Stimulated activated memory B cell treated with anti-CD40 and anti-IgM and Interleukin-4, amounts not matched to agents 10 μg/mL and 1 μg/mL and 100 μg/mL, for 72 hours (primary cell): ENCODE results near the gene DCST2.

Source experiments
- ATAC-seq: fragments of 150-1000 bp; cut with Tn5 transposase; 2 replicates; pipeline ENCODE4 v1.10.0; 2021
- H3K27ac Mint-ChIP-seq: one replicate; pipeline ENCODE4 v1.8.0; 2022; ENCODE audit warnings: mild to moderate bottlenecking, mixed read lengths
- H3K27me3 Mint-ChIP-seq: one replicate; pipeline ENCODE4 v1.8.0; 2022; ENCODE audit warnings: mixed read lengths
- H3K36me3 Mint-ChIP-seq: one replicate; pipeline ENCODE4 v1.8.0; 2022; ENCODE audit warnings: mixed read lengths
- H3K4me1 Mint-ChIP-seq: one replicate; pipeline ENCODE4 v1.8.0; 2022; ENCODE audit warnings: mixed read lengths
- H3K4me3 Mint-ChIP-seq: one replicate; pipeline ENCODE4 v1.8.0; 2022; ENCODE audit warnings: mild to moderate bottlenecking, moderate library complexity, mixed read lengths
- H3K9me3 Mint-ChIP-seq: one replicate; pipeline ENCODE4 v1.8.0; 2022; ENCODE audit warnings: mixed read lengths

The DCST2 gene

DNA sequence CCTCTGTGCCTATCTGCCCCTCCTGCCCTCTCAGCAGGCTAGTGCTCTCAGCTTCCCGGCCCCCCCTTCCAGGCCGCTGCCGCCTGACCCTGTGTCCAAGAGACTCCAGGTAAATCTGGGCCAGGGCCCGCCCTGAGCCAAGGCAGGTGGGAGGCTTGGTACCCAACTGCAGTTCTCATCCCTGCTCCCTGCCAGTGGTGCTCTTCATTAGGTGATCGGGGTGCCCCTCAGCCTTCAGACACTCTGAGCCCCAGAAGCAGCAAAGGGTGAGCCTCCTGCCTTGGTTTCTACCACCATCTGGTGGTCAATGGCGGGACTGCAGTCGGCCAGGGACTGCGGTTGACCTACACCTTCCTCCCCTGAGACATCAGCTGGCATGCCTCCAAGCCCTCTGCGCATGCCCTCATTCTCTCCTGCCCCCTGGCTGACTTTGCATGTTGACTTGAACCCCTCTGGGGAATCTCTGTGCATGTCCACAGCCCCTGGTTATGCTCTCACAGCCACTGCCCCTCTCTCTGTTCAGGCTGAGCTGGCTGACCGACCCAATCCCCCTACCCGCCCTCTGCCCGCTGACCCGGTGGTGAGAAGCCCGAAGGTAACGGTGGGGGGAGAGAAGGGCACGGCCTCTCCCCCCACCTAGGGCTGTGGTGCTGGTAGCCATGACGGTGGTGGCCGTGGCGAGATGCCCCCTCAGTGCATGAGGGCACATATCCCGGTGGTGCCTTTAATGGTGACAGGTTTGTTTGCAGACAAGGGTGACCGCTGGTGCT lies 28.0 kb upstream of the DCST2 start:
- no peak overlapping the region for H3K27ac Mint-ChIP-seq
- H3K9me3 Mint-ChIP-seq: no peaks in the 10 kb centered on the region
- H3K4me3 Mint-ChIP-seq: peak overlapping the region; percentile 37
- H3K27me3 Mint-ChIP-seq: no peaks in the 10 kb centered on the region
- peaks cover 17% of the 10 kb centered on the region for H3K36me3 Mint-ChIP-seq
- ATAC-seq: peak; percentile 74
- H3K4me1 Mint-ChIP-seq: peaks cover 46% of the 10 kb centered on the region

DNA sequence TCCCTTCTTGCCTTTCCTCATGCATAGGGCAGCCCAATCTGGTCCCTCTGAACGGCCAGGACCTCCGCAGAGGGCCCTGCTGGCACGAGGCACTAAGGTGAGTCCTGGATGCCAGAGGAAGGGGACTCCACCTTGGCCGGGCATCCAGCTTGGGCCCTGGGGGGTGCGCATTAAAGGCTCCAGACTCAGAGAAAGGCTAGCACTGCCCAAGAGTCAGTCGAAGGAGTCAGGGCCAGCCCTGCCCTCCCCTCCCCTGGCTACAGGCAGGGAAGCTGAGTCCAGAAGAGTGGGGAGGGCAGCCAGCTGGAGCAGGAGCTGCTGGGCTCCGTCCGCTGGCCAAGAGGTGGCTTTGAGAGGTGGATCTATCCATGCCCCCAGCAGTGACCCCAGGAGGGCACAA lies 27.2 kb upstream of the DCST2 start:
- Mint-ChIP-seq H3K4me3 (no peak overlapping the region), H3K27ac (no peak overlapping the region), H3K9me3 (no peaks in the 10 kb centered on the region), H3K4me1 (peaks cover 38% of the 10 kb centered on the region), H3K27me3 (no peaks in the 10 kb centered on the region), H3K36me3 (peaks cover 19% of the 10 kb centered on the region)
- ATAC-seq: no peak

DNA sequence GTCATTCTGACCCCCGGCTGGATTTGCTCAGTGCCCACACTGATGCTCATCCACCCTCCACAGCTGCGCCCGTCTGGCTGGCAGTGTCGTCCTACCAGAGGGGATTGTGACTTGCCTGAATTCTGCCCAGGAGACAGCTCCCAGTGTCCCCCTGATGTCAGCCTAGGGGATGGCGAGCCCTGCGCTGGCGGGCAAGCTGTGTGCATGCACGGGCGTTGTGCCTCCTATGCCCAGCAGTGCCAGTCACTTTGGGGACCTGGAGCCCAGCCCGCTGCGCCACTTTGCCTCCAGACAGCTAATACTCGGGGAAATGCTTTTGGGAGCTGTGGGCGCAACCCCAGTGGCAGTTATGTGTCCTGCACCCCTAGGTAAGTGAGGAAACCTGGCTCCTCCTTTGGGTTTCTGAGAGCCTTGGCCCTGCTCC lies 24.2 kb upstream of the DCST2 start:
- Mint-ChIP-seq H3K4me1 (peaks cover 24% of the 10 kb centered on the region), H3K27me3 (no peaks in the 10 kb centered on the region), H3K27ac (no peak overlapping the region), H3K36me3 (peaks cover 20% of the 10 kb centered on the region), H3K4me3 (no peak overlapping the region), H3K9me3 (no peaks in the 10 kb centered on the region)
- no peak for ATAC-seq

DNA sequence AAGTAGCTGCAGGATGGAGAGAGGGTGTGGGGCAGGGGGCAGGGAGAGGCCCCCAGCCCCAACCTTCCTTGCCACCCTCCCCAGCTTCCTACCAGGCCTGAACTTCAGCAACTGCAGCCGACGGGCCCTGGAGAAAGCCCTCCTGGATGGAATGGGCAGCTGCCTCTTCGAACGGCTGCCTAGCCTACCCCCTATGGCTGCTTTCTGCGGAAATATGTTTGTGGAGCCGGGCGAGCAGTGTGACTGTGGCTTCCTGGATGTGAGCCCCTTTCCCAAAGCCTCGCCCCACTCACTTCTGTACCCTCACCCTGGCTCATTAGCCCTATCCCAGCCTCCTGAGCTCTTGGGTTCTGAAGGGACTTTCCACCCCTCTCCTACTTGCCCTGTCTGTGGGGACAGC lies 23.5 kb upstream of the DCST2 start:
- H3K36me3 Mint-ChIP-seq: peaks cover 20% of the 10 kb centered on the region
- ATAC-seq: no peak
- H3K27ac Mint-ChIP-seq: no peak overlapping the region
- peaks cover 24% of the 10 kb centered on the region for H3K4me1 Mint-ChIP-seq
- no peak overlapping the region for H3K4me3 Mint-ChIP-seq
- H3K9me3 Mint-ChIP-seq: no peaks in the 10 kb centered on the region
- H3K27me3 Mint-ChIP-seq: no peaks in the 10 kb centered on the region

DNA sequence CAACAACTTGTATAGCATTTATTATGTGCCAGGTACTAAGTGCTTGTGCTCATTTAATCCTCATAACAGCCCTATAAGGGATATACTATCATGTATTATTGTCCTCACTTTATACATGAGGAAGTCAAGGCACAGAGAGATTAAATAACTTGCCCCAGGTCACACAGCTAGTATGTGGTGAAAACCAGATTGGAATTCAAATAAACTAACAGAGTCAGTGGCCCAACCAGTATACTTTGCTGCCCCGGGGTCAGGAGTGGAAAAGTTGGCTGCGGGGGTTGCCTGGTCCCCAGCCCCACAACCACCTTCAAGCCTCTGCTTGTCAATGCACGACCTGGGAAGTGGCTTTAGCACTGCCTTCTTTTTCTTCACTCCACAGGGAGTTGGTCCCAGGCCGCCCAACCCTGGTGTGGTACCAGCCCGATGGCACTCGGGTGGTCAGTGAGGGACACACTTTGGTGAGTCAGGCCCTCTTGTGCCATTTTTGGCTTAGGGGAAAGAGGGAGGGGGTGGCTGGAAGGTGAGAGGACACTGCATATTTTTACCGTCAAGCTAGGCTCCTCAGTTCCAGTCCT lies 20.0 kb upstream of the DCST2 start:
- Mint-ChIP-seq H3K36me3 (peaks cover 10% of the 10 kb centered on the region), H3K4me1 (peaks cover 34% of the 10 kb centered on the region), H3K27me3 (no peaks in the 10 kb centered on the region), H3K4me3 (no peak overlapping the region), H3K27ac (no peak overlapping the region), H3K9me3 (no peaks in the 10 kb centered on the region)
- ATAC-seq: no peak

DNA sequence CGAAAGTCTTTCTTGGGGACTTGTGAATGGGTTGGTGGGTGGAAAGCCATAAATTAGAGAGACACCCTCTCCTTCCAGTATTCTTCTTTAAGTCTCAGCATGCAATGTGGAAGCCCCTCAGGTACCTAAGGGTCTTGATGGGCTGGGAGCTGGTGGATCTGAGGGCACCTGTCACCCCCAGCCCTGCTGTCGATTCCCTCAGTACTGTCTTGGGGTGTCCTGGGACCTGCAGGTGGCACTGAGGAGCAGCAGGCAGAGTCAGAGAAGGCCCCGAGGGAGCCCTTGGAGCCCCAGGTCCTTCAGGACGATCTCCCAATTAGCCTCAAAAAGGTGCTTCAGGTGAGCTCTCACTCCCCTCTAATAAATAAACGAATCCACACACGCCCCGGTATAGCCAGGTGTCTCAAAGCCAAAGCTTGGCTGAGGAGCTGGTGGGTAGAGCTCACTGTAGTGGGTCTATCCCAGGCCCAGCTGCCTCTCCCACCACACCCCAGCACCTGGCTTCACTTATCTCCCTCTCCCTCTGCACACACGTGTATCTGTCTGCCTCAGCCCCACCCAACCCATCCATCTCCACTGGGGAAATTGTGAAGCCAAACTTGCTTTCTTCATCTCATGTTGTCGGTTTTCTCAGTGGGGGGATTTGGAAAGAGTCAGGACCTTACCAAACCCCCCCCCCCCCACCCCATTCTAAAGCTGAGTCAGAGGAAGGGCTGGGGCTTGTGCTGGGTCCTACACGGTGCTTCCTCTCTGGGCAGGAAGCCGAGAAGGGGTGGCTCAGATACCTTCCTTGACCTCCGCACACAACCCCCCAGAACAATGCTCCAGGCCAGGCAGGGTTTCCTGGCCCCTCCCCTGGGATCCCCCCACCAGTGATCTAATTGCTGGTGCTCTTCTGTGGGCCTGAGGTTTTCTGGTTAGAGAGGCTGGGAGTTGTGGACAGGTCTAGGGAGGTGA lies 19.1 kb upstream of the DCST2 start:
- Mint-ChIP-seq H3K4me1 (peaks cover 34% of the 10 kb centered on the region), H3K36me3 (peaks cover 10% of the 10 kb centered on the region), H3K27ac (peak overlapping the region; percentile 7), H3K4me3 (peak overlapping the region; percentile 75), H3K9me3 (no peaks in the 10 kb centered on the region), H3K27me3 (no peaks in the 10 kb centered on the region)
- no peak for ATAC-seq

DNA sequence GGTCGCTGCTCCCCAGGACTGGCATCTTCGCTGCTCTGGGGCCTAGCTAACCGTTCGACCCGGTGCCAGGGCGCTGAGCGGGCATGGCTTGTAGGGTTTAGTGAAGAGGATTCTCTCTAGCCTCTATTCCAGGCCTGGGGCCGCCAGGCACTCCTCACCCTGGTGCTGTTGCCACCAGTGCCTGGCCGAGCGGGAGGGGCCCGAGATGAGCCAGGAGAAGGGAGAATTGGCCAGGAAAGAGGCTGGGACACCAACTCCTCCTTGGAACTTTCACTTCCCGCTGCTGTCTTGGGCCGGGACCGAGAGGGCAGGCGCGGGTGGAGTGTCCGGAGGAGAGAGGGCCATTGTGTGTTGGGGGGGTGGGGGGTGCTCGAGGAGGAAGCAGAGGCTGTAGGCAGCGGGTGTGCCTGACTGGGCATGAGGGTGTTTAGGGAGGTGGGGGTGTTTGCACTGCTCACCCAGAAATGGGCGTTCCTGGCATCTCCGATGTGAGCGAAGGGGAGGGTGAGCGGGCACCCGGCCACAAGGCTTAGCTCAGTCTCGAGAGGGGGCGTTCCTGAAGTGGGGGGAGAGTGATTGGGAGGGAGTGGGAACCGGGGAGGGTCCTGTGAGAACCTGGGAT lies 18.3 kb upstream of the DCST2 start:
- Mint-ChIP-seq H3K9me3 (no peaks in the 10 kb centered on the region), H3K27me3 (no peaks in the 10 kb centered on the region), H3K4me3 (peak overlapping the region; percentile 75), H3K36me3 (peaks cover 10% of the 10 kb centered on the region), H3K4me1 (peaks cover 34% of the 10 kb centered on the region), H3K27ac (peak overlapping the region; percentile 7)
- ATAC-seq: peak; percentile 46

DNA sequence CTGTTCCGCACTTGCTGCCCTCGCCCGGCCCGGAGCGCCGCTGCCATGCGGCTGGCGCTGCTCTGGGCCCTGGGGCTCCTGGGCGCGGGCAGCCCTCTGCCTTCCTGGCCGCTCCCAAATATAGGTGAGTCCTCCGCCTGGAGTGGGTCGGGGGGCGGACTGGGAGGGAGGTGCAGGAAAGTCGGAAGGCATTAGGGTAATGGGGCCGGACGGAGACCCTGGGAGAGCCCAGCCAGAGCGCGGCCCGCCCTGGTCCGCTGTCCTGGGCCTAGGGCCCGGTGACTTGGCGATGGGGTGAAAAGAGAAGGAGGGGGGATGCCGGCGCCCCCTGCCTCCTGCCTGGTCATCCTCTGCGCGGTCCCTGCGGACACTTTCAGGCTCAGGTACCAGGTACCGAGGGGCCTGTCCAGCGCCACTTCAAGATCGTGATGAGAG lies 17.8 kb upstream of the DCST2 start:
- Mint-ChIP-seq H3K4me3 (peak overlapping the region; percentile 75), H3K27ac (peak overlapping the region; percentile 7), H3K27me3 (no peaks in the 10 kb centered on the region), H3K4me1 (peaks cover 34% of the 10 kb centered on the region), H3K9me3 (no peaks in the 10 kb centered on the region), H3K36me3 (peaks cover 7% of the 10 kb centered on the region)
- no peak for ATAC-seq

DNA sequence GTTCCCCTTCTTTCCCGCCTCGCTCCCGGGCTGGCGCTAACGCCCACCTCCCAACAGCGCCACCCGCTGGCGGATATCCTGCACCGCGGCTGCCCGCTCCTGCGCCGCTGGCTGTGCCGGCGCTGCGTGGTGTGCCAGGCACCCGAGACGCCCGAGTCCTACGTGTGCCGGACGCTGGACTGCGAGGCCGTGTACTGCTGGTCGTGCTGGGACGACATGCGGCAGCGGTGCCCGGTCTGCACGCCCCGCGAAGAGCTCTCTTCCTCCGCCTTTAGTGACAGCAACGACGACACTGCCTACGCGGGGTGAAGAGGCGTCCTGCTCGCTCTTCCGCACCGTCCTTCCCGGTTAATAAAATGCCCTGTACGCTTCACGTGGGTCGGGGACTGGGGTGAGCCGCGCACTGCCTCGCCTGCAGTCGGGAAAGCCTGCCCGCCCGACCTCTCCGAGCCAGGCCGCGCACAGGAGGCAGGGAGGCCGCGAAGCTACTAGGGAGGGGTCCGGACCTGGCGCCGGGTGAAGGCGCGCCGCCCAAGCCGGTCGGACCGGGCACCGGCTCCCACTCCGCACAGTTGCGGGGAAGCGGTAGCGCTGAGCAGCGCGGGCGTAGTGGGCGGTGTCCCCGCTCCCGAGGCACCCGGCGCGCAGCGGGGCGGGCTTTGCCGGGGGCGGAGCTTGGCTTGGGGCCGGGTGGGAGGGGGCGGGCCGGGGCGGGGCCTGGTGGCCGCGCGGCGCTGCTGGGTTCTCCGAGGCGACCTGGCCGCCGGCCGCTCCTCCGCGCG lies 17.2 kb upstream of the DCST2 start, which contains the start of gene ADAM15:
ADAM15 (plus strand) TSS at position 757 of the 782 bp plus-strand sequence. CDS start 71 bp downstream, outside the sequence.
- no peaks in the 10 kb centered on the region for H3K9me3 Mint-ChIP-seq
- H3K4me1 Mint-ChIP-seq: peaks cover 34% of the 10 kb centered on the region
- H3K4me3 Mint-ChIP-seq: peak within 1 kb of the TSS; percentile 85
- ATAC-seq: peak; percentile 88
- no peaks in the 10 kb centered on the region for H3K27me3 Mint-ChIP-seq
- H3K27ac Mint-ChIP-seq: peak within 1 kb of the TSS; percentile 61
- H3K36me3 Mint-ChIP-seq: peaks cover under 1% of the 10 kb centered on the region

DNA sequence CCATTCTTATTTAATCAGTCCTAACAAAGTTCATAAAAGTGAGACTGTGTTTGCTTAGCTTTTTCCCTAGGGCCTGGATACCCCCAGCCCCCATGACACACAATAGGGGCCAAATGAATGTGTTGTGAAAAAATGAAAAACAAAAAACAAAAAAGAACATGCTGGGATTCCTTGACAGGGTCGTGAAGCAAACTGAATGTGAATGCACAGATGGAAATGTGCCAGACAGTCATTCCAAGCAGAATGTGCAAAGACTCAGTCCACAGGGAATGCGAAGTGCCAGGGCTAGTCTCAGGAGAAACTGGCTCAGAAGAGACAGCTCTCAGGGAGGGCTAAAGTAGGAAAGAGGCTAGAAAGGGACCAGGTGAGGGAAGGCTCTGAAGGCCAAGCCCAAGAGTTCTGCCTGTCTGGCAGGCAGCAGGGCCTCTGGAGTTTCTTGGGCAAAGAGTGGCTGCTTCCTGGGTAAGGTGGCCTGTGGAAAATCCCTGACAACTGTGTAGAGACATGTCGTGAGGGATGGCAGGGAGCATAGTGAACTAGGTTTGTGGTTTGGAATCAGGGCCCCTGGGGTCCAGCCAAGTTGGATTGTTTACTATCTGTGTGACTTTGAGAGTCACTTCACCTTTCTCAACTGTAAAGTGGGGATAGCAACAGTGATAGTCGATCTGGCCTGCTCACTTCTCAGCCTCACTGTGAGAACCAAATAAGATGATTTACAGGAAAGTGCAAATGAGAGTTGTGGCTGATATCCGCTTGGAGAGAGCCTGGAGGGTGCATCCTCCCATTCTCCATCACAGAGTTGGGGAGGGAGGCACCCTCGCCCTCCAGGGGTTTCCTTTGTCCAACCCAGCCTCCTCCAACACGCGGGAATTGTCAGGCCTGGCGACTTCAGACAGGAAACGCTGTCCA lies 16.3 kb upstream of the DCST2 start:
- H3K4me3 Mint-ChIP-seq: peak overlapping the region; percentile 85
- H3K27ac Mint-ChIP-seq: peak overlapping the region; percentile 22
- H3K9me3 Mint-ChIP-seq: no peaks in the 10 kb centered on the region
- H3K27me3 Mint-ChIP-seq: no peaks in the 10 kb centered on the region
- H3K36me3 Mint-ChIP-seq: no peaks in the 10 kb centered on the region
- ATAC-seq: no peak
- peaks cover 38% of the 10 kb centered on the region for H3K4me1 Mint-ChIP-seq

DNA sequence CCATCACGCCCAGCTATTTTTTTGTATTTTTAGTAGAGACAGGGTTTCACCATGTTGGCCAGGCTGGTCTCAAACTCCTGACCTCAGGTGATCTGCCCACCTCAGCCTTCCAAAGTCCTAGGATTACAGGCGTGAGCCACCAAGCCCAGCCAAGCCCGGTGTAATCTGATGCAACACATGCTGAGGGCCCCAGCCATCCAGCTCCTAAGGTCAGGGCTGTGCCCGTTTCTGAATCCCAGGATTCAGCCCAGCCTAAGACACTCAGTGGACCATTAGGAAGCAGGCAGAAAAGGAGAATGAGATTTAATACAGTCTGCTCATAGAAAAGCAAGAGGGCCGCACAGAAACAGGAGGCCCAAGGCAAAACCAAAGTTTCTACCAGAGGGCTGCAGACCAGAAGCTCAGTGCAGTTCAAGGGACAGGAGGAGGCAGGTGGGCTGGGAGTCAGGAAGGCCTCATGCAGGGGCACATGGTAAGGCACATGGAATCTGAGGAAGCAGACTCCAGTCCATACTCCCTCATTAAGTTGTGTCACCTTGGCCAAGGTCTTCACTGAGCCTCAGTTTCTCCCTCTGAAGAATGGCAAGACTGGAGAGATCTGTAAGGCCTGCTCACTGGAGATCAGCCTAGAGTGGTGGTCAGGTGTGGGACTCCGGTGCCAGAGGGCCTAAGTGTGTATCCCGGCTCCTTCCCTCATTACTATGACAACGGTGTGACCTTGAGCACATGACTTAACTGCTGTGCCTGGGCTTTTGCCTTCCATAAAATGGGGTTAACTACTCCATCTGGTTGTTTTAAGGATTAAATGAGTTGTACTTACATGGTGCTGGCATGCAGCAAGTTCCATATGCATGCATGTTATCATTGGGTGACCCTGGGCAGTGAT lies 15.1 kb upstream of the DCST2 start:
- H3K36me3 Mint-ChIP-seq: no peaks in the 10 kb centered on the region
- ATAC-seq: no peak
- no peaks in the 10 kb centered on the region for H3K27me3 Mint-ChIP-seq
- no peaks in the 10 kb centered on the region for H3K9me3 Mint-ChIP-seq
- peaks cover 44% of the 10 kb centered on the region for H3K4me1 Mint-ChIP-seq
- no peak overlapping the region for H3K4me3 Mint-ChIP-seq
- H3K27ac Mint-ChIP-seq: no peak overlapping the region

DNA sequence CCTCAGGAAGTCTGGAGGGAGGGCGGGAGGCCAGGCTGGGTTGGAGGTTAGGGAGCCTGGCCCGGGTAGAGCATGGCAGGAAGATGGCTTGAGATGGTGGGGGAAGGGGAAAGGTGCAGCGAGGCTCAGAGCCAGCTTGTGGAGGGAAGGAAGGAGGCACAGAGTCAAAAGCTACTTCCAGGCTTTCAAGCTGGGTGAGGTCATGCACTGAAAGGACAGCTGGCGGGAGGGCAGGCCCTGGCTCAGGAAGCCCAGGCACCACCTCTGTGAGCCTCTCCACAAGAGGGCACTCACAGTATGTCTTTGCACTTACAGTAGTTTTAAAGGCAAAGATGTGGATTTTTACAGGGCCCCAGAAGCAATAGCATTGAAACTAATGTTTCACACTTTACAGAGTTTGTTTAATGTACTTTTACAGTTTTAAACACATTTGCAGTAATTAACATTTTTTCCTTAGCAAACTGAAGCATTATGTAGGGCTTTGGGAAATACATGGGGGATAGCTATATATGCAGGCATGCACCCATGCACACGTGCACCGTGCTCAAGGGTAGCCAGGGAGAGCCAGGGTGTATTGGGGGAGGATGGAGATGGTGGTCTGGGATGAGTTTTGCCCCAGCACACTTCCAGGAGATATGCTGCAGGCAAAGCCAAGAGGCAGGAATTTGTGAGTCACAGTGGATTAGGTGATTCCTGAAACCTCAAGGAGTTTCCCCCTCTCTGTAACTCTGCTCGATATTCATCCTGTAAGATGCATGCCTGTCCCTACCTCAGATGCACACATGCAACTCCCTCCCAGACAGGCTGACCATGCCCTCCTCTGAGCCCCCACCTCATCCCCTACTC lies 11.5 kb upstream of the DCST2 start:
- H3K4me3 Mint-ChIP-seq: no peak overlapping the region
- peaks cover 16% of the 10 kb centered on the region for H3K4me1 Mint-ChIP-seq
- H3K9me3 Mint-ChIP-seq: no peaks in the 10 kb centered on the region
- no peak overlapping the region for H3K27ac Mint-ChIP-seq
- no peaks in the 10 kb centered on the region for H3K36me3 Mint-ChIP-seq
- peaks cover 18% of the 10 kb centered on the region for H3K27me3 Mint-ChIP-seq
- peak; percentile 83 for ATAC-seq
